Testis (tissue), 3 donors: ENCODE data around the gene FBXO21. TPM values are rescaled to one million over a fixed set of nuclear protein-coding genes. Genes with fewer than 3 reads are reported as not detected.

ENCODE experiments used
- DNase-seq: peaks from one replicate; pipeline ENCODE4 v3.0.0-alpha.2; 2019
- H3K27ac ChIP-seq, 2 donors: fragments of 200-600 bp; sonication (generic); one replicate each; pipeline ENCODE4 v1.5.1; 2019
- H3K27me3 ChIP-seq: fragments of 200-600 bp; sonication (generic); one replicate; pipeline ENCODE4 v1.5.1; 2019
- H3K36me3 ChIP-seq: fragments of 200-600 bp; sonication (generic); one replicate; pipeline ENCODE4 v1.5.1; 2017; ENCODE audit warnings: low read depth; ENCODE audit errors: missing control alignments
- H3K4me1 ChIP-seq: fragments of 200-600 bp; sonication (generic); one replicate; pipeline ENCODE4 v1.5.1; 2019
- H3K4me3 ChIP-seq, 2 donors: fragments of 200-600 bp; sonication (generic); one replicate each; pipeline ENCODE4 v1.5.1; 2017 to 2019
- H3K9me3 ChIP-seq: fragments of 200-600 bp; sonication (generic); one replicate; pipeline ENCODE4 v1.5.1; 2017
- CTCF ChIP-seq, 3 experiments: fragments of 450-650 bp in 2 of 3; fragments of 200-600 bp in 1 of 3; sonication (generic) in 1 of 3; IDR thresholded peaks; one replicate each; pipeline ENCODE4 v1.5.1; 2016 to 2019; ENCODE audit warnings: antibody characterized with exemption in 3 of 3, mild to moderate bottlenecking in 2 of 3, moderate library complexity in 1 of 3
- POLR2A ChIP-seq: fragments of 450-650 bp; IDR thresholded peaks from one replicate; pipeline ENCODE4 v1.6.1; 2017; ENCODE audit warnings: antibody characterized with exemption, mild to moderate bottlenecking, moderate library complexity
- WGBS, 2 donors: methylation state at CpG; one replicate each; pipeline ENCODE4 v1.1.5; 2018; 5-methylcytosine and 5-hydroxymethylcytosine counted together
- intact Hi-C: fragments of 100-400 bp; cut with DNase I; formaldehyde crosslinking; loops from one replicate; pipeline ENCODE4 v1.15.1; 2023; ENCODE audit warnings: low total_unique reads
- polyA plus RNA-seq: library from polyadenylated mRNA; stranded (reverse); fragments of 350-450 nt; fragmentation: Illumina TruSeq; extraction: RNeasy Lipid Tissue Mini Kit (QIAGEN cat#74804); gene quantifications from one replicate; pipeline ENCODE4 v1.2.3, GENCODE V29; 2014; ENCODE audit warnings: low read depth, low replicate concordance; ENCODE audit not compliant: insufficient read depth
- total RNA-seq, 2 donors: library from RNA; depleted of rRNA; stranded (reverse); fragments of >200 nt; gene quantifications; one replicate each; pipeline ENCODE4 v1.2.3, GENCODE V29; 2016

Gene FBXO21
- total and polyA plus RNA-seq, 3 donors from 2014 or later = 101 to 519 (median 290) TPM

GRCh38 chr12:117093918-117094630 is 96.2 kb downstream of the FBXO21 start:
- H3K4me3 ChIP-seq = no peak overlapping the region
- no peaks in the 10 kb centered on the region for H3K27me3 ChIP-seq
- DNase-seq = no peak
- TF ChIP-seq POLR2A = no peak
- TF ChIP-seq CTCF (IDR thresholded peaks at IDR 0.05) = no peak
- intact Hi-C loops = no loop called here
- H3K4me1 ChIP-seq = peaks cover 6% of the 10 kb centered on the region
- H3K27ac ChIP-seq = no peak overlapping the region
- no peaks in the 10 kb centered on the region for H3K9me3 ChIP-seq
- 71 to 75% methylated on average over 18 of the region's 18 CpGs for WGBS, 2 donors
- no peaks in the 10 kb centered on the region for H3K36me3 ChIP-seq

DNA sequence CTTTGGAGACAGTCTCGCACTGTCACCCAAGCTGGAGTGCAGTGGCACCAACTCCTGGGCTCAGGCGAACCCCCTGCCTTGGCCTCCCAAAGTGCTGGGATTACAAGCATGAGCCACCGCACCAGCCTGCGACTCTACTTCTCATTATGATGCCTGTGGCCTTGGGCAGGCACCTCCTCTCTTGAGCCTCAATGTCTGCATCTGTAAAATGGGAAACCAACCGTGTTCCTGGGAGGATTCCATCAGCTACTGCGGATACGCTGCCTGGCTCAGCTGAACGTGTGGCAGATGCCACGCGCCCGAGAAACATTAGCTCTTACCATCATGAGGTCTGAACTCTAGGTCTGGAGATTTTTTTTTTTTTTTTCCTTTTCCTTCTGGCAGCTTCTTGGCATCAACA is 96.8 kb downstream of the FBXO21 start:
- Histone ChIP-seq H3K9me3 (no peaks in the 10 kb centered on the region), H3K27me3 (no peaks in the 10 kb centered on the region), H3K4me3 (no peak overlapping the region), H3K27ac (no peak overlapping the region), H3K4me1 (peaks cover 5% of the 10 kb centered on the region), H3K36me3 (no peaks in the 10 kb centered on the region)
- DNase-seq = no peak
- TF ChIP-seq CTCF (IDR thresholded peaks at IDR 0.05) (no peak), POLR2A (no peak)
- intact Hi-C loops = no loop called here
- 85 to 93% methylated on average over 11 of the region's 11 CpGs for WGBS, 2 donors

- H3K27ac ChIP-seq = no peak overlapping the region
- no peak overlapping the region for H3K4me3 ChIP-seq
- no peaks in the 10 kb centered on the region for H3K4me1 ChIP-seq
- 89 to 96% methylated on average over 7 of the region's 7 CpGs for WGBS, 2 donors
- H3K9me3 ChIP-seq = no peaks in the 10 kb centered on the region
- TF ChIP-seq POLR2A (no peak), CTCF (IDR thresholded peaks at IDR 0.05) (no peak)
- intact Hi-C loops = no loop called here
- H3K27me3 ChIP-seq = no peaks in the 10 kb centered on the region
- H3K36me3 ChIP-seq = no peaks in the 10 kb centered on the region
- DNase-seq = no peak
These were observed 97.4 kb downstream of the FBXO21 start for GRCh38 chr12:117092886-117093285.

- WGBS, 2 donors = 94% methylated on average over 2 of the region's 2 CpGs; no CpG with 5 or more reads in 1 of the 2 donors
- H3K36me3 ChIP-seq = no peaks in the 10 kb centered on the region
- no peak for TF ChIP-seq POLR2A
- no peak for TF ChIP-seq CTCF (IDR thresholded peaks at IDR 0.05)
- H3K27ac ChIP-seq = no peak overlapping the region
- no peaks in the 10 kb centered on the region for H3K9me3 ChIP-seq
- H3K4me3 ChIP-seq = no peak overlapping the region
- no peak for DNase-seq
- intact Hi-C loops = no loop called here
- no peaks in the 10 kb centered on the region for H3K27me3 ChIP-seq
- no peaks in the 10 kb centered on the region for H3K4me1 ChIP-seq
These were observed 97.8 kb downstream of the FBXO21 start for GRCh38 chr12:117092511-117092780.

Other genes with a start within 250 kb of the FBXO21 start
- gene TESC, start 91.1 kb downstream of the FBXO21 start, total RNA-seq = 10 to 100 TPM; 42.5 to 76.5 TPM
- 43.2 TPM for gene TESC, start 91.1 kb downstream of the FBXO21 start, polyA plus RNA-seq
- 1 to 10 TPM; 3.1 to 3.8 TPM for gene NOS1, start 171.2 kb upstream of the FBXO21 start, total RNA-seq
- gene NOS1, start 171.2 kb upstream of the FBXO21 start, polyA plus RNA-seq = 1.5 TPM